Gastroesophageal sphincter (tissue), 3 donors: ENCODE measurements around the gene PLXDC1.

Experiments
- CTCF ChIP-seq, 4 experiments: fragments of 200-600 bp in 2 of 4; fragments of 450-650 bp in 2 of 4; sonication (generic) in 1 of 4; IDR thresholded peaks; one replicate each; pipeline ENCODE4 v1.5.1; 2017 to 2019; ENCODE audit warnings: antibody characterized with exemption in 4 of 4, mild to moderate bottlenecking in 2 of 4, moderate library complexity in 2 of 4
- POLR2A ChIP-seq, 2 donors: fragments of 450-650 bp; IDR thresholded peaks; one replicate each; pipeline ENCODE4 v1.6.1; 2017; ENCODE audit warnings: antibody characterized with exemption in 2 of 2, mild to moderate bottlenecking in 2 of 2, moderate library complexity in 1 of 2

- TF ChIP-seq CTCF (IDR thresholded peaks at IDR 0.05), result no peak
- TF ChIP-seq POLR2A (IDR thresholded peaks at IDR 0.05), result no peak
These were observed 88.4 kb downstream of the PLXDC1 start for GRCh38 chr17:39062846-39063680.
